Left hindlimb (tissue), 1 donor: ENCODE data around the gene NPAS2.
A peak's percentile ranks its signal among the peaks of the same experiment; 100 is the strongest.

ENCODE experiments used
- DNase-seq: peaks from one replicate; pipeline ENCODE4 v3.0.0-alpha.2; 2018

The NPAS2 gene

DNA sequence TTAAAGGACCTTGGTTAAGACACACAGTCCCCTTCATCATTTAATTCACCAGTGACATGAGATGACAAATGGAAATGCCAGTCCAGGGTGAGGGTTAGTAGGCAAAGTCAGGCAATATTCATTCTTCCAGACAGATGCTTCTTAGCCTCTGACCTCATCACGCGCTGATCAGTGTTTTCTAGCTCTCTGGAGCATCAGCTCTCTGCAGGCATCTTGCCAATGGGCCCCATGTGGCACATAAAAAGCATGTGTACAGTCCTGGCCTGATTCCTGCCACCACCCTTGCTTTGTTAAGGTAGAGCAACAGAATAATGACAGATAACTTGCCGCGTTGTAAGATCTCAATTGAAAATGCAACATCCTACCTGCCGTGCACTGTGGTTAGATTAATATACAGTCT is 20.3 kb upstream of the NPAS2 start:
- DNase-seq, result no peak

- peak; percentile 77 for DNase-seq
Measured at GRCh38 chr2:100800915-100801314, 19.0 kb upstream of the NPAS2 start.

GRCh38 chr2:100801402-100801801 is 18.5 kb upstream of the NPAS2 start:
- DNase-seq, result no peak

DNA sequence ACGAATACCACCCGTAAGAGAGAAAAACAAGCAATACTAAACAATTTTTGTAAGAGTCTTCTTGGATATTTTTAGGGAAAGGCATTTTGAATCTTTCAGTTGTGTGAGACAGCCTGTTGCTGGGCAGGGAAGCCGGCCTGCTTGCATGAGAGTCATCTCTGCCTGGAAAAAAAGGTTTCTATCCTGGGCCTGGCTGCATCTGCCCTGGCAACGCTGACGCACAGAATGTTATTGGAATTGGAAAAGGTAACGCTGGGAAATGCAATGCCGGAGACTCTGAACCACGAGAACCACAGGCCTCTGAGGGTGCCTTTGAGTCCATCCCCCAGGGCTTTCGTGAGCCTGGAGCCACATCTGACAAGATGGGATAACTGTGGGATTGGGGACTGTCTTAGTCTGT is 17.9 kb upstream of the NPAS2 start:
- peak; percentile 70 for DNase-seq

GRCh38 chr2:100803334-100803733 is 16.6 kb upstream of the NPAS2 start:
- DNase-seq, result peak; percentile 76

DNA sequence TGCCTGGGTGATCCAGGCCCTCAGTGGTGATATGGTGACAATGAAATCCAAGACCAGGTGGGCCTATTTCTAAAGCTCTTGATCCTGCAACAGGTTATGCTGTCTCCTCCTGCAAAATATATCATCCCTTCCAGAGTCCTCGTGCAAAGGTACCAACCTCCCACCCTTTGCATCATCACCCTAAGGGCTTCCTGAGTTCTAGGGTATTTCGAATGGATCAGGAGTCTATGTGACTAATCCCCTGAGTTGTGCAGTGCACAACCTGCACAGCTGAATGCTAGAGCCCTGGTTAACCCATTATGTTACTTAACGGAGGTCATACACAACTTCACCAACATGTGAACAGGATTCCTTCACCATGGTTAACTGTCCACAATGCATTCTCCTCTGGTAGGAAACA is 13.4 kb upstream of the NPAS2 start:
- no peak for DNase-seq

- no peak for DNase-seq
Measured at GRCh38 chr2:100807707-100808106, 12.2 kb upstream of the NPAS2 start.

GRCh38 chr2:100808582-100808981 is 11.4 kb upstream of the NPAS2 start:
- DNase-seq, result no peak

DNA sequence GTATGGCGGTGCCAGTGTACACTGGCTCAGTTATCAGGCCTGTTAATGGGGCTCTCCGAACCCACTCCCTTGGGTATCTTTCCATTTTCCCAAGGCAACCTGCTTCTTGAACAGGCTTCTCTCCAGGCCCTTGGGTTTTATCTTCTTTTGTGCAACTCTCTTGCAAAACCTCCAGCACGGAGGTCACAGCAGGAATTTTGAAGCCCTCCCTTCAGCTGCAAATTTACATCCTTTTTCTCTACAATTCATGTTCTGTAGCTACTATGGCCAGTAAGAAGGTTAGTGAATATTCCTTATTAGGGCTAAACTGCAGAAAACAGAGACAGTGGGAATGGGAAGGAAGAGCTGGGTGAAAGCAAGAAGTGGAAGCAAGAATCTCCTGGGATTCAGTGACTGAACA is 10.4 kb upstream of the NPAS2 start:
- no peak for DNase-seq

GRCh38 chr2:100810603-100811145 is 9.3 kb upstream of the NPAS2 start:
- no peak for DNase-seq

- DNase-seq, result no peak
Measured at GRCh38 chr2:100812116-100812515, 7.8 kb upstream of the NPAS2 start.

DNA sequence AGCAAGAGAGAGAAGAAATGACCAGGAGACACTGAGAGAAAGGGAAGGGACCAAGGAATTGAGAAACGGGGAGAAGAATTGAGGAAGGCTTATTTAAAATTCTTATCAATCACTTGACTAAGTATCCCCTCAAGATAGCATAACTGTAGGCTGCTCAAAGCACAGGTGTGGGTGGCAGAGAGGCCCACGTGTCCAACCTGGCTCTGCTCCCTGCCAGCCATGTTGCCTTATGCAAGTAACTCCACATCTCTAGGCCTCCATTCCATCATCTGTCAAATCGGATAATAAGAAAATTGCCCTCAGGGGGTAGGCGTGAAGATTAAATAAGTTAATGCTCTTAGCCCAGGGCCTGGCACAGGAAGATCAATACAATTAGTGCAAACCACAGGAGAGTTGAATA is 7.4 kb upstream of the NPAS2 start:
- no peak for DNase-seq

- DNase-seq, result no peak
Measured at GRCh38 chr2:100813527-100813926, 6.4 kb upstream of the NPAS2 start.

GRCh38 chr2:100814043-100814442 is 5.9 kb upstream of the NPAS2 start:
- no peak for DNase-seq

GRCh38 chr2:100814453-100814852 is 5.5 kb upstream of the NPAS2 start:
- no peak for DNase-seq

DNA sequence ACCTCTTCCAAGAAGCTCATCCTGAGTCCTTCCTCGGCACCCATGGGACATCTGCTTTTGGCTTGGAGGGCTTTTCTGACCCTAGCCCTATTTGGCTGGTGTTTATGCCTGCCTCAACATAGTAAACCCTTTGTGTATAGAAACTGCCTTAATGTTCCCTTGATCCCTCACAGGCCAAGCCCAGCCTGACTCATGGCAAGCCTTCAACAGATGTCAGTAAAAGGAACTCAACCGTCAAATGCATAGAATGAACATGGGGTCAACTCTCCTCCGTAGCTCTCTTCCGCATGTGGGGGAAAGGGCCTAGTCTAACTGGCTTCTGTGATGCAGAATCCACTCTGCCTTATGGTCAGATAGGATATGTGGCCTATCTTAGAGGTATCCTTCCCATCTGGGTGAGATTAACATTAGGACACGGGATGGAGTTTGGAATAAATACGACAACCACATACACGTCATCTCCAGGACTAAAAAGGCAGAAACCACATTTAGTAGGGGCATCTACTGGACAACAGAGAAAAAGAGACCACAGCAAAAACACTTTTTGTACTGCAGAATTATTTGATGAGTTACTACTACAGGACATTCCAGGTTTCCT is 2.5 kb upstream of the NPAS2 start:
- no peak for DNase-seq

- no peak for DNase-seq
Measured at GRCh38 chr2:100818003-100818605, 1.8 kb upstream of the NPAS2 start.

DNA sequence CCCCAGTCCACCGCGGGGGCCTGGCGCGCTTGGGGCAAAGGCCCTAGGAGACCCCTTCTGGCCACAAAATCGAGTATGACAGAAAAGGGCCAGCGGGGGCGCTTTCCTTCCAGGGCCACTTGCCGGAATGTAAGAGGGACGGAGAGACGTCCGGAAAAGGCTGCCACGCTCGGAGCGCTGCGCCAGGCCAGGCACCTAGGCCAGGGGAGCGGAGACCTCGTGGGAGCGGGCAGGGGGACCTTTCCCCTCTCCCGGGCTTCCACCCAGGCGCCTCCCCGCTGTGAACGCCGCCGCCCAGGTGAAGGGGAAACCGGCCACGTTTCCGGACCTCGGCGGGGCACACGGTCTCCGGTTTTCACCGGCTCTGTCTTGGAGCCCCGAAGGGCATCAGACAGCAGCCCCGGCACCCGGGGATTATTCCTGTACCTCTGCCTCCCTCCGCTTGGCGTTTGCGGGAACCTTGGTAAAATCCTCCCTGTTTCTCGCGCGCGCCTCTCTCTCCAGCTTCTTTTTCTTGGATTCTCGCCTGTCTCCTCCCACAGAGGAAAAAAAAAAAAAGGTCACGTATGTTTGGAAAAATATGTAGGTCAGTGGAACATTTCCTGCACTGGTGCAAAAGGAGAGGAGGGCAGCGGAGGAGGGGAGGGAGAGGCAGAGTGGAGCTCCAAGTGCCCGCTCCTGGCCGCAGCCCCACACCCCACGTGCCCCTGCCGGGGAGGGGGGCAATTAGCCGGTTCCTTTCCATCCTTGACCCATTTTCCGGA is 1.2 kb upstream of the NPAS2 start:
- peak; percentile 82 for DNase-seq

DNA sequence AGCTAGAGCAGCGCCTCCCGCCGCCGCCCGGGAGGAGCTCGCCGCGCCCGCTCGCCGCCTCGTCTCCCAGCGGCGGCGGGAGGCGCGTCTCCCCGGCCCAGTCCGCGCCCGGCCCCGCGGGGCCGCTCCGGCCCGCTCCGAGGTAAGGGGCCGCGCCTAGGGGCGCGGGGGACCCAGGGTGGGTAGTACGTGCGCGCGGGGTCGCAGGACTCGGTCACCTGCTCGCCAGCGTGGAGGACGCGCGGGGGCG is 259 bp downstream of the NPAS2 start:
- no peak for DNase-seq

- peak; percentile 54 for DNase-seq
Measured at GRCh38 chr2:100820523-100821254, 750 bp downstream of the NPAS2 start.

GRCh38 chr2:100821255-100821910 is 1.4 kb downstream of the NPAS2 start:
- DNase-seq, result no peak

DNA sequence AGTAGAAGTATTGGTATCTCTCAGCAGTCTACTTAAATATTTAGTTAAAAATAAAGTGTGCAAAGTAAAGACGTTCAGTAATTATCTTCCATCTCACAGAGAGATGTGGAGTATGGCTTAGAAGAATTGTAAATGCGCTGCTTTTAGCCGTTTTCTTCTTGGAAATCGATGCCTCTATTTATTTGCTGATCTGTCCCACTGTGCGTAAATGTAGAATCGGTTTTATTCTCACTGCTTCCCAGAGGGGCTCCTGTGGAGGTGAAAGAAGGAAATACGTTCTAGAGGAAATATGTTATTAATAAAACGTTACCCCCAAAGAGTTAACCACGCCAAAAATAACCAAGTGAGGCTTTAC is 1.9 kb downstream of the NPAS2 start:
- DNase-seq, result no peak

DNA sequence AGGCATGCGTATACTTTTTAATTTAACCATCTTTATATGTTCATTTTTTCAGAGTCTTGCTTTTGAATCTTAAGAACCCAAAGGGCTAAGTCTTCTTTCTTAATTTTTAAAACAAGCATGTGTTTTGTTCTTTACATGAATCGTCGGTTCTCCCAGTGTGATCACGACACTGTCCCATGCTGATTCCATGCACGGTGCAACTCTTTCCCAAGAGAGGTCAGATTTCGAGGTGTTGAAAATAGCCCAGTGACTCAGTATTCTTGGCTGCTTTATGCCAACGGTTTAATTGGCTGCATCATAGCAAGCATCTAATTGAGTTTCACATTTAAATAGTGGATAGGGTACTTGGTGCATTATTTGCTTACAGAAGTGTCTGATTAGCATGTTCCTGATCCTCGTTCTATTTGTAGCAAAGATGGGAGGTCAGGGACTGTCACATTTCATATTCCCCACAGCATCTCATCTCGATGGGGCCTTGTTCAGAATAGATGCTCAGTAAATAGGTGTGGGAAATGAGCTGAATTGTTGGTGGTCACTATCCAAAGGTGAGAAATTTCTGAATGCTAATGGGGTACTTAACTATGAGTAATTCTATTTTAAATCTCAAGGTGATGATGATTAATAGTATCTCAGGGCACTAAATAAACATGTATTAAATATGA is 2.8 kb downstream of the NPAS2 start:
- DNase-seq, result no peak
